ENCODE data around the gene STK11IP.

Gene STK11IP

DNA sequence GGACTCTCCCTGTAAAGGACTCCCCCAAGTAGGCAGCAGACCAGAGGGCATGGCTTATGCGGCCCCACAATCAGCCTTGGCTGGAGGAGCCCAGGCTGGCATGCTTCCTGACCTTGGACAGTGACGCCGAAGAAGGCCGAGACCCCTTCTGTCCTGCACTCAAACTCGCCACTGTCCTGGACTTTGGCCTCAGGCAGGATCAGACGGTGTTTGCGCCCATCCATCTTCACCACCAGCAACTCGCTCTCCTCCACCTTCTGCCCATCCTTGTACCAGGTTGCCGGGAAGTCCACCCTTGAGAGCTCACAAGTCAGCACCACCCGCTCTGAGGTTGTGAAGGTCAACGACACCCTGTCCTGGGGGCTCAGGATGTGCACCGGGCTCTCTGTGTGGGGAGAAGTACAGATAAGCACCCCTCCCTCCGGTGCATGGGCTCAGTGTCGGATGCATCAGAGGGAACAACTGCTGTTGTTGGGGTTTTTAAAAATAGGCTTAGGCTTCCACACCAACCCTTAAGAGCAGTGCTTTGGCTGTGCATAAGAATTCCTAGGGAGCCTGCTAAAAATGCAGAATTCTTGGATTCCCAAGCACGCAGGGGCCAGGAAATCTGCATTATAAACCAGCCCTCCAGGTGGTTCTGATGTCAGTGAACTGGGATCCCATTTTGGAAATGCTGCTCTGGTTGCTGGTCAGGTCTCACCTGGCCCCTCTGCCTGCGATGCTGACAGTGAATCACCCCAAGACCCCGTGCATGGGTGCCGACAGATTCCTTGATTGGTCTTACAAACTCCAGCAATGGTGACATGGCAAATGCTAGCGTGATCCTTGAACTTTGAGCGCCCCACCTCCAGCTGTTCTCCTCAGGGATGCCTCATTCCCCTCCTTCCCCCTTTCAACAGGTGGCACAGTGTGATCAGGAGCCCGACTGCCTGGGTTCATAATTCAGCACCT lies 32.3 kb upstream of the STK11IP start:
- H3K36me3 ChIP-seq (ENCODE audit: insufficient read depth, insufficient read length, low read length) = peaks cover 89% of the 10 kb centered on the region
- TF ChIP-seq SUZ12 (IDR thresholded peaks at IDR 0.05; ENCODE audit: extremely low read depth, insufficient read depth, insufficient read length) (no peak), ZNF274 (IDR thresholded peaks at IDR 0.05; ENCODE audit: low read depth, low read length) (no peak), YY1 (IDR thresholded peaks at IDR 0.05; ENCODE audit: insufficient read depth, insufficient read length) (no peak)
- no peak overlapping the region for H3K4me3 ChIP-seq (ENCODE audit: insufficient read length, low read depth)
- peaks cover 50% of the 10 kb centered on the region for H3K4me1 ChIP-seq (ENCODE audit: insufficient read depth, insufficient read length)
- DNase-seq (ENCODE audit: low read depth, low spot score) = peak; percentile 92
- H3K9ac ChIP-seq (ENCODE audit: insufficient read length, low read depth) = peak overlapping the region; percentile 73
- no peaks in the 10 kb centered on the region for H3K27me3 ChIP-seq (ENCODE audit: insufficient read depth, insufficient read length)
- no peaks in the 10 kb centered on the region for H3K9me3 ChIP-seq (ENCODE audit: insufficient read depth, low read length)

DNA sequence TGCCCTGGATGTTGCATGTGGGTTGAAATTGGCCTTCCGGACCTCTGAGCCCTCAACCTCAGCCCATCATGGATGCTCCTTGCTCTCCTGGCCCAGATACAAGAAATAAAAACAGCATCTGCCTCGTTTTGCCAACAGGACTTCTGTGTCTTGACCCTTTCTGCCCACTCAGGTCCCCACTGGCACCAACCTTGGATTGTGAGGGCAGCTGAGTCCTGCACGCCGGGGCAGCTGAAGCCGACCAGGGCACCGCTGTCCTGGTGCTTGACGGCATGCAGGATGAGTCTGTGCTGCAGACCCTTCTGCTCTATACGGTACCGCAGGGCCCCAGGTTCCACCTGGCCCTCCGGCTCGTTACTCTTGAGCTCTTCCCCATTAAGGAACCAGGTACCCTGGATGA lies 31.0 kb upstream of the STK11IP start:
- TF ChIP-seq YY1 (IDR thresholded peaks at IDR 0.05; ENCODE audit: insufficient read depth, insufficient read length) (no peak), ZNF274 (IDR thresholded peaks at IDR 0.05; ENCODE audit: low read depth, low read length) (no peak), SUZ12 (IDR thresholded peaks at IDR 0.05; ENCODE audit: extremely low read depth, insufficient read depth, insufficient read length) (no peak)
- Histone ChIP-seq H3K36me3 (ENCODE audit: insufficient read depth, insufficient read length, low read length) (peaks cover 81% of the 10 kb centered on the region), H3K4me3 (ENCODE audit: insufficient read length, low read depth) (no peak overlapping the region), H3K27me3 (ENCODE audit: insufficient read depth, insufficient read length) (no peaks in the 10 kb centered on the region), H3K9me3 (ENCODE audit: insufficient read depth, low read length) (no peaks in the 10 kb centered on the region), H3K9ac (ENCODE audit: insufficient read length, low read depth) (no peak overlapping the region), H3K4me1 (ENCODE audit: insufficient read depth, insufficient read length) (peaks cover 42% of the 10 kb centered on the region)
- DNase-seq (ENCODE audit: low read depth, low spot score) = no peak

DNA sequence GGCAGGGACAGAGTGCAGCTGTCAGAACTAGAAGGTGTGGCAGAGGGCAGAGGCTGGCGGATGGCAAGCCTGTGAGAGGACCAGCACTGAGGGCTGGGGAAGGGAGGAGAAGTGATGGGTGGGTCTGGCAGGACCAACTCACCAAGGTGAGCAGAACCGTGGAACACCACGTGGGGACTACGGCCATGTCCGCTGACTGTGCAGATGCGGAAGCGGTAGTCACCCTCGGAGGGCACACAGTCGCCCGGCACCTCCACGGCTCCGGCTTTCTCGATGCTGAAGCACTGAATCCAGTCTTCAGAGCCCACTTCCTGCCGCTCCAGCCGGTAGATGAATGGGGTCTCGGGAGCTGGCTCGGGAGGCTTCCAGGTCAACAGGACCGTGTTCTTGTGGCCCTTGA lies 30.5 kb upstream of the STK11IP start:
- peaks cover 45% of the 10 kb centered on the region for H3K4me1 ChIP-seq (ENCODE audit: insufficient read depth, insufficient read length)
- H3K36me3 ChIP-seq (ENCODE audit: insufficient read depth, insufficient read length, low read length) = peaks cover 76% of the 10 kb centered on the region
- no peak overlapping the region for H3K4me3 ChIP-seq (ENCODE audit: insufficient read length, low read depth)

DNA sequence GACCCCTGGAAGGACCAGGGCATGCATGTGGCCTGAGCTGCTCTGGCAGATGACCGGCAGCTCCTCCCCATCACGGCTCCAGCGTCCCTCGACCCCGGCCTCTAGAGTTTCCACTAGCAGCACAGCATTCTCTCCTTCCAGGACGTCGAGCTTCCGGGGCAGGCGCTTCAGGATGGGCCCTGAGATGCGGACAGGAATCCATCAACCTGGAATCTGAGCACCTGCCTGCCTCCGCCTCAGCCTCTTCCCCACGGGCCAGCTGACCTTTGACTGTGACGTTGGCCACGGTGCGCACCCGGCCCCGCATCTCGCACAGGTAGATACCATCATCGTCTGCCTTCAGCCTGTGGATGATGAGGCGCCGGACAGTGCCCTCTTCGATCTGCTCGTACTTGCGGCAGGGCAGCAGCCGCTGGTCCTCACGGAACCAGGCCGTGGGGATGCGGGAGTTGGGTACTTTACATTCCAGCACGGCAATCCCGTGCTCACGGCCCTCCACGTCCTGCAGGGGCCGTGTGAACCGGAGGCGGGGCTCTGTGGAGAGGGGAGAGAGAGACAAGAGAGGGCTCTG lies 29.8 kb upstream of the STK11IP start:
- peaks cover 41% of the 10 kb centered on the region for H3K4me1 ChIP-seq (ENCODE audit: insufficient read depth, insufficient read length)
- no peak for TF ChIP-seq YY1 (IDR thresholded peaks at IDR 0.05; ENCODE audit: insufficient read depth, insufficient read length)
- no peak for TF ChIP-seq ZNF274 (IDR thresholded peaks at IDR 0.05; ENCODE audit: low read depth, low read length)
- TF ChIP-seq SUZ12 (IDR thresholded peaks at IDR 0.05; ENCODE audit: extremely low read depth, insufficient read depth, insufficient read length) = no peak
- H3K4me3 ChIP-seq (ENCODE audit: insufficient read length, low read depth) = no peak overlapping the region
- peaks cover 69% of the 10 kb centered on the region for H3K36me3 ChIP-seq (ENCODE audit: insufficient read depth, insufficient read length, low read length)
- no peaks in the 10 kb centered on the region for H3K27me3 ChIP-seq (ENCODE audit: insufficient read depth, insufficient read length)
- no peak overlapping the region for H3K9ac ChIP-seq (ENCODE audit: insufficient read length, low read depth)
- no peaks in the 10 kb centered on the region for H3K9me3 ChIP-seq (ENCODE audit: insufficient read depth, low read length)
- no peak for DNase-seq (ENCODE audit: low read depth, low spot score)

More for the DNA sequence above, 30.5 kb upstream of the STK11IP start:
- no peaks in the 10 kb centered on the region for H3K9me3 ChIP-seq (ENCODE audit: insufficient read depth, low read length)
- no peak for TF ChIP-seq YY1 (IDR thresholded peaks at IDR 0.05; ENCODE audit: insufficient read depth, insufficient read length)
- H3K9ac ChIP-seq (ENCODE audit: insufficient read length, low read depth) = no peak overlapping the region
- DNase-seq (ENCODE audit: low read depth, low spot score) = no peak
- H3K27me3 ChIP-seq (ENCODE audit: insufficient read depth, insufficient read length) = no peaks in the 10 kb centered on the region

DNA sequence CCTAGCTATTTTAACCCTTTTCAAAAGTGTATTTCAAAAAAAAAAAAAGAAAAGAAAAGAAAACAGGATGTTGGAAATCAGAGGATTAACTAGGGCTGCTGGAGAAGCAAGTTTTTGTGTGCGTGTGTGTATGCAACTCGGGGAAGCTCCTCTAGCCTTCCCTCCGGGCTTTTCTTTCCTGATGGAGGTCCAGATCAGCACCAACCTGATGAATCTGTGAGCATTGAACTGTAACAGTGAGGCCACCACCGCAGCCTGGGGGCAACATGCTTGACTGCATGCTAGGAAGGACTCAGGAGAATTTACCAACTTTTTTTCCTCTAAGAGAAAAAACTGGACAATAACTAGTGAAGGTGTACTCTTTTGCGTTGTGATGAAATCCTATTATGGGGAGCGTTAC lies 28.6 kb upstream of the STK11IP start:
- Histone ChIP-seq H3K9ac (ENCODE audit: insufficient read length, low read depth) (no peak overlapping the region), H3K9me3 (ENCODE audit: insufficient read depth, low read length) (no peaks in the 10 kb centered on the region), H3K36me3 (ENCODE audit: insufficient read depth, insufficient read length, low read length) (peaks cover 57% of the 10 kb centered on the region), H3K27me3 (ENCODE audit: insufficient read depth, insufficient read length) (no peaks in the 10 kb centered on the region), H3K4me3 (ENCODE audit: insufficient read length, low read depth) (no peak overlapping the region), H3K4me1 (ENCODE audit: insufficient read depth, insufficient read length) (peaks cover 35% of the 10 kb centered on the region)
- TF ChIP-seq SUZ12 (IDR thresholded peaks at IDR 0.05; ENCODE audit: extremely low read depth, insufficient read depth, insufficient read length) = no peak
- no peak for TF ChIP-seq ZNF274 (IDR thresholded peaks at IDR 0.05; ENCODE audit: low read depth, low read length)
- no peak for TF ChIP-seq YY1 (IDR thresholded peaks at IDR 0.05; ENCODE audit: insufficient read depth, insufficient read length)
- DNase-seq (ENCODE audit: low read depth, low spot score) = no peak

DNA sequence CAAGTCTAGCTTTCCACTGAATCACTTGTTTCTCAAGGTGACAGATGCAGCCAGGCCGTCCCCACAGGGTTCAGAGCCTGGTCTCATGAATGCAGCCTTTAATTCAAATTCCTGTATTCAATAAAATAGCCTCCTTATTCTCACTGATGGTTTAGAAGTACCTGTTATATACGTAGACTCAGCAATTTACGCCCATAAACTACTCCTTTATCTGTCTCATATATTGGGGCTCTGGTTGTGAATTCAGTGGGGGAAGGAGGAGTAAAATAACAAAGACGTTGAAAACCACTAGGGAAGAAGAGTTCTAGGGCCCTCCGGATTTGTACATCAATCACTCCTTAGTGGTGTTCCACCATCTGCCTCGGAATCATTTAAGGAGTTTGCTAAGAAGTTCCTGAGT lies 28.0 kb upstream of the STK11IP start:
- Histone ChIP-seq H3K9ac (ENCODE audit: insufficient read length, low read depth) (peak overlapping the region; percentile 95), H3K36me3 (ENCODE audit: insufficient read depth, insufficient read length, low read length) (peaks cover 51% of the 10 kb centered on the region), H3K9me3 (ENCODE audit: insufficient read depth, low read length) (no peaks in the 10 kb centered on the region), H3K27me3 (ENCODE audit: insufficient read depth, insufficient read length) (no peaks in the 10 kb centered on the region), H3K4me1 (ENCODE audit: insufficient read depth, insufficient read length) (peaks cover 32% of the 10 kb centered on the region), H3K4me3 (ENCODE audit: insufficient read length, low read depth) (peak overlapping the region; percentile 81)
- no peak for DNase-seq (ENCODE audit: low read depth, low spot score)
- TF ChIP-seq ZNF274 (IDR thresholded peaks at IDR 0.05; ENCODE audit: low read depth, low read length) = no peak
- TF ChIP-seq YY1 (IDR thresholded peaks at IDR 0.05; ENCODE audit: insufficient read depth, insufficient read length) = no peak
- no peak for TF ChIP-seq SUZ12 (IDR thresholded peaks at IDR 0.05; ENCODE audit: extremely low read depth, insufficient read depth, insufficient read length)

DNA sequence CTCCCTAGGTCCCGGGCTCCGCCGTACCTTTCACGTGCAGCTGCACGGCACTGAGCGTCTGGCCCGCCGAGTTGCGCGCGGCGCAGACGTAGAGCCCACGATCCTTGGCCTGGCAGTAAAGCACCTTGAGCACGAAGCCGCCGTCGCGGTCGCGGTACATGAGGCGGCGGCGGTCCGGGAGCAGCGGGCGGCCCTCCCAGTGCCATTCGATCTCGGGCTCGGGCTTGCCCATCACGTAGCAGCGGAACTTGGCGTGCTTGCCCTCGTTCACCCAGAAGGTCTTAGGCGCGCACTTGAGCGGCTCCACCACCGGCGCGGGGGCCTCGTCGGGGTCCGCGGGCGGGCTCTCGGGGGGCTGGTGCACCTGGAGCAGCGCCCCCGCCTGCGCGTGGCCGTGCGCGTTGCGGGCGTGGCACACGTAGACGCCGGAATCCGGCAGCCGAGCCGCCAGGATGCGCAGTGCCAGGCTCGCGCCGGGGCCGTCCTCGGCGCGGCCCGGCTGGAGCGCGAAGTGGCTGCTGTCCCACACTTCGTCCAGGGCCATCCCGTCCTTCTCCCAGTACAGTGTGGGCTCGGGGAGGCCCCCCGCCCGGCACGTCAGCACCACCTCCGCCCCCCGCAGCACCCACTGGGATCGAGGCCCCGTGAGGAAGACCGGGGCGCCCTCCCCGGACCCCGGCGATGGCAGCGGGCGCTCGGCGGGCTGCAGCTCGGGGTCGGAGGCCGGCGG lies 27.3 kb upstream of the STK11IP start:
- Histone ChIP-seq H3K27me3 (ENCODE audit: insufficient read depth, insufficient read length) (no peaks in the 10 kb centered on the region), H3K36me3 (ENCODE audit: insufficient read depth, insufficient read length, low read length) (peaks cover 44% of the 10 kb centered on the region), H3K4me1 (ENCODE audit: insufficient read depth, insufficient read length) (peaks cover 32% of the 10 kb centered on the region), H3K4me3 (ENCODE audit: insufficient read length, low read depth) (peak overlapping the region; percentile 81), H3K9me3 (ENCODE audit: insufficient read depth, low read length) (no peaks in the 10 kb centered on the region), H3K9ac (ENCODE audit: insufficient read length, low read depth) (peak overlapping the region; percentile 95)
- DNase-seq (ENCODE audit: low read depth, low spot score) = no peak
- no peak for TF ChIP-seq ZNF274 (IDR thresholded peaks at IDR 0.05; ENCODE audit: low read depth, low read length)
- no peak for TF ChIP-seq YY1 (IDR thresholded peaks at IDR 0.05; ENCODE audit: insufficient read depth, insufficient read length)
- TF ChIP-seq SUZ12 (IDR thresholded peaks at IDR 0.05; ENCODE audit: extremely low read depth, insufficient read depth, insufficient read length) = no peak

Data from NT2/D1 (cell line).